ENCODE measurements around the gene HLF.

HLF gene

GRCh38 chr17:55264645-55265298 lies at the start of gene HLF:
Gene HLF (plus strand): TSS chr17:55264960. CDS start chr17:55265485, 525 bp downstream.
- DNase-seq (ENCODE audit: low spot score), result peak; percentile 84

- DNase-seq (ENCODE audit: low spot score), result no peak
Observed at GRCh38 chr17:55215711-55216110, 49.0 kb upstream of the HLF start.

DNA sequence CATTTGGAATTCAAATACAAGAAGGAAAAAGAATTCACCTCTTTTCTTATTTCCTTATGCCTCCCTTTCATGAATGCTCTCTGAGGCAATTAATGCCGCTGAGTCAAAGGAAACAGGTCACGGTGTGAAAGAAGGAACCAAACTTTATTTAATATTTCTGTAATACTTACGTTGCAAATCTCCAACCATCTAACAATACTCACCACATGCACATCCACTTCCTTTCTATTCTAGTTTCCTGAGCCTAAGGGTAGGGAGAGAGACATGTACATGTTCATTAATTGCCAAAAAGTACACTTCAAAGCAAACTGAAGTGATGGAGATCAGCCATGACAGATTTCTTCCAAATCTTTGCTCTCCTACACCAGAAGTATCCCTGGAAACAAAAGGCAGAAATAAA lies 47.9 kb upstream of the HLF start:
- DNase-seq (ENCODE audit: low spot score), result no peak

DNA sequence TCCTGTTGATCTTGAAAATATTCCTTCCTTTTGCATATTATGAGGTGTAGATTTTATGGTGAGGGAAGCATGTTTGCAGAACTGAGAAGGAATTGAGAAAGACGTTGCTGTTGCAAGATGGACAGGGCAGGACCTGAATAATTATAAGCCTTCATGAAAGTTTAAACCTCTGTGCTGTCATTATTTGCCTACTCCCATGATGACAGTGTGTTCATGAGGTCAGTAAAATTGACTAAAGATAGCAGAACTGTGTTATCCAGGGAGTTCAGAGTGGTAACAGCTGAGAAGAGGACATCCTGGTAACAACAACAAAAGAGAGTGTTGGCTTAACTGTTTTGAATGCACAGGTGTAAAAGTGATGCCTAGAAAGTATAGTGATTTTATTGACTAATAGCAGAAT lies 45.3 kb upstream of the HLF start:
- no peak for DNase-seq (ENCODE audit: low spot score)

DNA sequence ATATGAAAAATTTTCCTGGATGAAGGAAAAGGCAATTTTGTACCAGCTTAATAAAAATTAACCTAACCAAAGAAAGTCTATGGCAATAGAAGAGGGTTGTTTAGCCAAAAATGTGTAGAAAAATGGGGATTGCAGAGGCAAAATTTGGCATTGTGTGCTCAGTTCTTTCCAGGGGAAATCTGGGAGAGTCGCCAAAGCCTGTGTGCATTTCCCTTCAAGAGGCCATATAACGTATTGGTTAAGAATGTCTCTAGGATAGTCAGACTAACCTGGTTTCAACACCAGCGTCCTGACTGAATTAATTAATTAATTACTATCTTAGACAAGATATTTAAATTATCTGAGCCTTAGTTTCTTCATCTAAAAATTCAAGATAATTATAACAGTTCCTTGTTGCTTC lies 44.8 kb upstream of the HLF start:
- DNase-seq (ENCODE audit: low spot score), result peak; percentile 60

- DNase-seq (ENCODE audit: low spot score), result no peak
Observed at GRCh38 chr17:55223524-55223923, 41.2 kb upstream of the HLF start.

DNA sequence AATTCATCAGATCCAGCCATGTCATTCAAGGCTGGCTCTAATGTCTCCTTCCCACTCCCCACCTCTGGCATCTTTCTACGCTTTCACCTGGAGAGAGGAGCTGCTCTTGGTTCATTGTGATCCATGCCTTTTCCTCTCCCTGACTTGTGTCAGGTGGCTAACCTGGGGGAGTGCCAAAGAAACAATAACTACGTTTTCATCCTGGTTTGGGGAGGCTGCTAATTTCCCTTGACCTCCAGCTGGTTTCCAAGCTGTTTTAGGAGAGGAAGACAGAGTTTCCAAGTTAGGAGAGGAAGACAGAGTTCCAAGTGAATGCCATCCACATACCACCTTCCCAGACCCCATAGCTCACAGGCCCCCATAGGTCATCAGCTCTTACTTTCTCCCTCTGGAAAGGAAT lies 40.0 kb upstream of the HLF start:
- DNase-seq (ENCODE audit: low spot score), result peak; percentile 94

DNA sequence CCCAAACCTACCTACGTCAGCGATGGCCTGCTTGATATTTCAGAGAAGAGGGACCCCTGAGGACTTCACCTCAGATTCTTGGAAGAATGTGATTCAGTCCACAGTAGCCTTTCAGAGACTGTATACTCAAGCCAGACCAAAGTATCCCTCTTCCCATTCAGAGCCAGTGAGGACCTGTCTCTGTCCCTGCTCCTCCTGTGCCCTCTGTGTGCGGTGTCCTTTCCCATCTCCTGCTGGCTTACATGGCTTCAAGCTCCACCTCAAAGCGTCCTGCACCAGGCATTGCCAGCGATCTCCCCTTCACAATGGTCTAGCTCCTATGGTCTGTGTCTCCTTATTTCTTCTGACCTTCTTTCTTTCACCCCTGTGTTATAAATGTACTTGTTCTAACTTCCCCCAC lies 39.5 kb upstream of the HLF start:
- no peak for DNase-seq (ENCODE audit: low spot score)

DNA sequence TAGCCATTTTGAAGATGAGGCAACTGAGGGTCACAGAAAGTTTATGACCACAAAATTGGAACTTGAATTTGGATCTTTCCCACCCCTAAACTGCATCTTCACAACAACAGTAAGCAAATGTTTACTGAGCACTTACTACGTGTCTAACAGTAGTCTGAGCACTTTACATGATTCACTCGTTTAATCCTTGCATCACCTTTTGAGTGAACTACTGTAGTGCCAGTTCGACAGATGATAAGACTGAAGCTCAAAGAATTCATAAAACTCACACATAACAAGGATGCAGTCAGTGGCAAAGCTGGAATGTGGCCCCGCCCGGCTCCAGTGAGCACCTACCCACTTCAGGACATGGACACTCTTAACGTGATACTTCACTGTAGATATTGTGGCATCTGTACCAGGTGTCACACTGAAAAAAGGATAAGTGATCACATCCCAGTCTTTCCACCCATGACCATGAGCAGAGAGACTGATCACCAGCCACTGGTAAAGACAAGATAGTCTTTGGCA lies 36.0 kb upstream of the HLF start:
- DNase-seq (ENCODE audit: low spot score), result no peak

- DNase-seq (ENCODE audit: low spot score), result no peak
Observed at GRCh38 chr17:55229276-55229675, 35.5 kb upstream of the HLF start.

GRCh38 chr17:55230716-55231115 lies 34.0 kb upstream of the HLF start:
- DNase-seq (ENCODE audit: low spot score), result no peak

DNA sequence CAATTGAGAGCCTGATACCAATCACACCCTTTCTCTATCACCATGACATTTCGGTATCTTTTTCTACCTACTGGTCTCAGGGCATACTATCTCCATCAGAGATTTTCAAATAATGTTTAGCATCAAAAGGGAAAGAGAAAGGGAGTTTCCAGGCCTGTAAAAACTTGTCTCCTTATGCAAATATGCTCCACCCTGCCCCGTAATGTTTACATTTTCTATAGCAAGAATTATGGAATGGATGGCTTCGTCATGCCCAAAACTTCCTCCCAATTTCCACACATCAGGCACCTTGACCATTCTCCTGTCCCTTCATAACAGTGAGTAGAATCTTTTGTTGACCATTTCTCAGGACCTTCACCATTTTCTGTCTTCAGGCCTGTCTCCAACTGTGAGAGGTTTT lies 30.9 kb upstream of the HLF start:
- no peak for DNase-seq (ENCODE audit: low spot score)

DNA sequence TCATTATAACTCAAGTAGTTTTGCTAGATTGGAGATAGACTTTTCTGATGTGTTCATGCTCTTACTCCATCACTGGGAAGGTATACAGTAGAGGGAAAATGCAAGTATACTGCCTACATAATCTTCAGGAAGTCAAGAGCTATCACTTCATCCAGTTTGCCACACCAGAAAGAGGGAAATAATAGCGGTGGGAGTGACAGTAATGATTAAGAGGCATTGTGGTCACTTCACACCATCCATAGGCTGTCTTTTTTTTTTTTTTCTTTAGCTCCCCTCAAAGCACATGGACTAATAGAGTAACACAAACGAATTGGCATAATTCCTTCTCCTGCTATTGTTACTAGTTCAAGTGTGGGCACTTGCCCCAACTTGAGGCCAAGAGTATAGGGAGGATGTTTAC lies 28.4 kb upstream of the HLF start:
- DNase-seq (ENCODE audit: low spot score), result no peak

DNA sequence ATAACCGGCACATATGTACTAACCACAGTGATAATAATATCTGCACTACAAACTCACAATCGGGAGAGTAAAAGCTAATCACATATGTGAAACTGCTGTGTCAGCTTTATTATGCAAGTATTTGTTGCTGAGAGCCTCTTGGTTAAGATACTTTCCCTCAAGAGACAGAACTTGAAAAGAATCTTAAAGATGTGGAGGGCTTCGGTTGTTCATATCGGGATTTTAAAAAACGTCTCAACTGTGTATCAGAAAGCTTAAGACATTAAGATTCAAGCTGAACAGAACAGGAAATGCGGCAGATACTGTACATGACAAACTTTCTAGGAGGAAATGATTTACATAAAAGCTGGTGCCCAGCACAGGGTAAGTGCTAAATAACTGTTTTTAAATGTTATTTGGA lies 27.5 kb upstream of the HLF start:
- DNase-seq (ENCODE audit: low spot score), result peak; percentile 33

DNA sequence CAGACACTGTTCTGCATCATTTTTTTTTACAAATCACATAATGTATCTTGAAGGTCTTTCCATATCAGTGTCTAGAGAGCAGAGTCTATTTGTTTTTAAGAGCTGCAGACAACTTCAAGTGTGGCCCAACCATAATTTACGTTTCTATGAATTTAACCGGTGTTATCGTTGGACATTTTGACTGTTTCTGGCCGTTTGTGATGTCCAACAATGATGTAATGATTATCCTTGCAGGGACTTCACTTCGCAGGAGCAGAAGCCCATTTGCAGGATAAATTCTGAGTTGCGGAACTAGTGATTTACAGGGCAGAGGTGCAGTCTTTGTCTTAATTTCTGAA lies 26.9 kb upstream of the HLF start:
- DNase-seq (ENCODE audit: low spot score), result peak; percentile 65

DNA sequence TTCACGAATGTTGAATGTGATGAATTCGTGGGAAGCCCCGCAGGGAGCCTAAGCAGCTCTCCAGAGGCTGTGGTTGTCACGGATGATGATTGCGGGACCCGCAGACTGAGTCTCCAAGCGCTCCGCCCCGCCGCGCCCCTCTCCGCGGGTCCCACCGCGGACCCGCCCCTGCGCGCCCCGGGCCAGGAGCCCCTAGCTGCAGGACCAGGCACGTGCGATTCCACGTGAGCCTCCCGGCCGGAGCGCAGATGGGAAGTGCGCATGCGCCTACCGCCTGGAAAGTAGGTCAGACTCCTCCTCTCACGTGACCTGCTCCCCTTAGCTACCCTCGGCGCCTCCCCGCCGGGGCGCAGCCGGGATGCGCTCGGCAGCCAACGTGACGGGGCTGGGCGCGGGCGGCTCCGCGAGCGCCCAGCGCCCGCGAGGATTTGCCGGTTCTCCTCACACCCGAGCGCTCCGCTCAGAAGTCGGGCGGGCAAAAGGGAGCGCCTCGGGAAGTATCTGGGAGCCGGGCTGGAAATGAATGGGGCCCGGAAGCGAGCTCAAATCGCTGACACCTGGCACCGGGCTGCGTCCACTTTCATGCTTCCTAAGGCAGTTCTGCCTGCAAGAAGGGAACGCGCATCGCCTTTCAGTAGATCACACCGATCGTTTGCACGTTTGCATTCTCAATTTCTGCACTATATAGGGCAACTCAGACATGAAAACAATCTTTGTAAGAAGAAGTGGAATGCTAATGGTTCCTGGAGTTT lies 26.4 kb upstream of the HLF start:
- peak; percentile 95 for DNase-seq (ENCODE audit: low spot score)

GRCh38 chr17:55238931-55239297 lies 25.8 kb upstream of the HLF start:
- no peak for DNase-seq (ENCODE audit: low spot score)

DNA sequence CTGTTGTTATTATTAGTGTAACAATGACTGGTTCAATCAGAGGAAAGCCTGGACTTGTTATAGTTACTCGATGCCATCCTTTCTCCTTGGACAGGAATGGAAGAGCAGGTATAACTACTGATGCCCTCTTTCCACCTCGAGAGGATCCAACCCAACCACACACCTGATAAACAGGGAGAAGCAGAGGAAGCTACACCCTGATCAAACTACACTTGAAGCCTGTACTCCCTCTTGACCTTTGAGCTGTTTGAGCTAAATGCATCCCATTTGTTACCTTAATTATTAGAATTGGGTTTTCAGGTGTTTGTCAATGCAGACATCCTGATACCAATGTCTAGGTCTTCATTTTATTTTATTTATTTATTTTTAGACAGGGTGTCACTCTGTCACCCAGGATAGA lies 23.7 kb upstream of the HLF start:
- no peak for DNase-seq (ENCODE audit: low spot score)

- DNase-seq (ENCODE audit: low spot score), result no peak
Observed at GRCh38 chr17:55242476-55242875, 22.3 kb upstream of the HLF start.

DNA sequence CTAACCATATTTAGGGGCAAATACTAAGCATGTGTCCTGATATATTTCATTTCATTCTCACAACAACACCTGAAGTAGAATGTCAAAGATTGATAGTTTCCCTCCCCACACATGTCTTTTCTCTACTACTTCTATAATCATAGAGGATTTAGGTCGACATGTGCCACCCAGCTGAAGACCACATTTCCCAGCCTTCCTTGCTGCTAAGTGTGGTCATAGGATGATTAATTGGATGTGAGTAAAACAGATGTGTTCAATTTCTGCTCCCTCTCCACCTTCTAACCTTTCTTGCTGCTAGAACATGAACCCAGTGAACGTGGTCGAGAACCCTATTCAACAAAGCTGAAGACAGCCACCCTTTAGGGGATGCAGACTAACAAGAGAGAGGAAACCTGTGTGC lies 18.8 kb upstream of the HLF start:
- no peak for DNase-seq (ENCODE audit: low spot score)

- DNase-seq (ENCODE audit: low spot score), result no peak
Observed at GRCh38 chr17:55246583-55246982, 18.2 kb upstream of the HLF start.

DNA sequence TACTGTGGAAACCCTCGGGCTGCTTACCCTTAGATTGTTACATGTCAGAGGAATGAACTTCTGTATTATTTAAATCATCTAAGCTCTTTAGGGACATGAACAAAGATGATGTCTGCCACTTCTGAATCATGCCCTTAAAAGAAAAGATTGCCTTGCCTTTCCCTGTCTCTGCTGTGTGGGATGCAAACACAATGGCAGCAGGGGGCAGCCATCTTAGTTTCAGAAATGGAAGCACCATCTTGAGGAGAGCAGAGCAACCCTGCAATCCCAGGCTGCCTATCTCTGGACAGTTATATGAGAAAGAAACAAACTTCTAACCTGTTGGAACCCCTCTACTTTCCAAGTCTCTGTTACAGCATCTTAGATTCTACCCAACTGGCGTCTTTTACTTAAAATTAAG lies 16.7 kb upstream of the HLF start:
- DNase-seq (ENCODE audit: low spot score), result no peak

DNA sequence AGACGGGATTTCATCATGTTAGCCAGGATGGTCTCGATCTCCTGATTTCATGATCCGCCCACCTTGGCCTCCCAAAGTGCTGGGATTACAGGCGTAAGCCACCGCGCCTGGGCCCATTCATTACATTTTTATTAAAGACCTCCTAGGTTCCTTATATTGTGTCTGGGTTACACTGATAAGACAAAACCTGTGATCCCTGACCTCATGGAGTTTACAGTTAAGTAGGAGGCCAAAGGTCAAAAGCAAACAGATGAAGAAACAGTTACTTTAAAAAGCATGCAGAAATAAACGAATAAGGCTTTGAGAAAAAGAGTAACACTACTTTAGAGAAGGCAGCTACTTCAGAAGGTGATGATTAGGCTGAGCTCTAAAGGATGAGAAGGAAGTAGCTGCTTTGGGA lies 14.9 kb upstream of the HLF start:
- DNase-seq (ENCODE audit: low spot score), result no peak

GRCh38 chr17:55254375-55254774 lies 10.4 kb upstream of the HLF start:
- no peak for DNase-seq (ENCODE audit: low spot score)

Measured in cerebellar cortex (tissue), 1 donor.